HG03196 (cell line): ENCODE results near the gene ENTPD7.
"Not testable (repeated sequence)": the region's sequence is repeated elsewhere in the genome, so short reads cannot be mapped to it uniquely, and the experiment has no call there.

Experiments
- ATAC-seq: cut with Tn5 transposase; IDR thresholded peaks from one replicate; pipeline ENCODE4 v1.9.1; 2021; ENCODE audit not compliant: unreplicated experiment

Gene ENTPD7

DNA sequence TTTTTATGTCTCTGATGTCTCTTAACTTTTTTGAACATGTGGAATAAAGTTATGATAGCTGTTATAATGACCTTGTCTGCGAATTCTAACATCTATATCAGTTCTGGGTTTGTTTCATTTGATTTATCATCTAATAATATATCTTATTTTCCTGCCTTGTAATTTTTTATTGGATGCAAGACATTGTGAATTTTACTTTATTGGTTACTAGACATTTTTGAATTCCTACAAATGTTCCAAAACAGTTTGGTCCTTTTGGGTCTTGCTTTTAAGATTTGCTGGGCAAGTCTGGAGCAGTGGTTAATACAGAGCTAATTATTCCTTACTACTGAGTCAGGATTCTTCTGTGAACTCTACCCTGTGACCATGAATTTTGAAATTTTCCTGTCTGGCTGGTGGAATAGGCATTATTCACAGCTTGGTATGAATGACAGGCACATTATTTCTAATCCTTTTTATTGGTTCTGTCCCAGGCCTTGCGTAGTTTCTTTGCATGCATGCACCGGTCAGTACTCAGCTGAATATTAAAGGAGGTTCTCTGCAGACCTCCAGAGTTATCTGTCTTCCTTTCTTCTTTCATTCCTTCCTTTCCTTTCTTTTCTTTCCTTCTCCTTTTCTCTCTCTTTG lies 81.7 kb downstream of the ENTPD7 start:
- ATAC-seq, result no peak

DNA sequence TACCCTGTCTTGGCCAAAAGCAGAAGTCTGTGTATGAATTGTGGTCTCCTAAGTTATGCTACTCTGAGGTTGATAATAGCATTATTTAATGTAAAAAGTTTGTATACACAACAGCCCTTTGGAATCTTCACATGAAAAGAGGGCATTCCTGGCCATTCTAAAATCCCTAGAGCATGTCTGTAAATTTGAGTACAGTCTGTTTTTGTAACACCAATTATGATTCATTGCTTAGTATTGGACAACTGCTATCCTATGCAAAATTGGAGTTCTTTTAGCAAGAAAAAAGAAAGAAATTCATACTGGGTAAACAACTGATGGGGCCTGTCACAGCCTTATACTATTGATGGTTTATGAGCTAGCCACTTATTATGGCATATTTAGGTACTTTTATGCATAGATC lies 82.9 kb downstream of the ENTPD7 start:
- ATAC-seq, result no peak

DNA sequence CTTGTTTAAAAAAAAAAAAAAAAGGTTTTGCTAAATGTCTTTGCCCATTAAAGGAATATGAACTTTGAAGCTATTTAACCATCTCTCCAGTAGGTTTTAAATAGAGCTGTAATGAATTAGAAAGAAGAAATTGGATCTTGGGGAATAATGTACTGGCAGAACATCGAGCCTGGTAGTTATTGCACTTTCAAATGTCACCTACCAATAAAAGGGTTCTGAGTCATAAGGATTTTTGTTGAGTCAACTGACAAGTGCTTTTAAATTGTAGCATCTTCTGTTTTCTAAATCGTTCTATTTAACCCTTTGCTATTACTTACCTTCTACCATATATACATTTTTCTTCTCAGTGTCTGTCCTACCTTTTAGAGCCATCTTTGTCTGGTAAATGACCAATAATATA lies 83.4 kb downstream of the ENTPD7 start:
- ATAC-seq, result no peak

DNA sequence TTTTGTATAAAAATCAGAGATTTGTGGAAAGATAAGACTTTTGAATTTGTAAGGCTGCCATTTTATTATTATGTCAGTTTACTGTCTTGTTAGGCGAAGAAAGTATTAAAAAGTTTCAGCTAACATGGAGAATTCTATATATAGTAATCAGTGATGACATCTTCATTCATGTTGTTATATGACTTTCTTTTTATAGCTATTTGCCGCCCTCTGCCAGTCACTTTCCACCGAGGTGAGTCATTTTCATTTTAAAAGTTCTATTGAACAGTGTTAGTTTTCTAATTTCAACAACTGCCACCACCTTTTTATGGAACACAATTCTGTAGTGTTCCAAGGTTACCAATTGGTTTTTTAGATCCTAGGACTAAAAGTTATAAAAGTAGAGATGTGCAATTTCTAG lies 84.5 kb downstream of the ENTPD7 start:
- ATAC-seq, result no peak

DNA sequence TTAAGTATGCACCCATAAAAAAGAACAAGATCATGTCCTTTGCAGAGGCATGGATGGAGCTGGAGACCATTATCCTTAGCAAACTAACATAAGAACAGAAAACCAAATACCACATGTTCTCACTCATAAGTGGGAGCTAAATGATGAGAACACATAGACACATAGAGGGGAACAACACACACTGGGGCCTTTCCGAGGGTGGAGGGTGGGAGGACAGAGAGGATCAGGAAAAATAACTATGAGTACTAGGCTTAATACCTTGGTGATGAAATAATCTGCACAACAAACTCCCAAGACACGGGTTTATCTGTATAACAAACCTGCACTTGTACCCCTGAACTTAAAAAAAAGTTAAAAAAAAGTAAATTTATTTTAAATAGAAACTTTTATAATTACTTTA lies 86.9 kb downstream of the ENTPD7 start:
- ATAC-seq, result not testable (repeated sequence)

DNA sequence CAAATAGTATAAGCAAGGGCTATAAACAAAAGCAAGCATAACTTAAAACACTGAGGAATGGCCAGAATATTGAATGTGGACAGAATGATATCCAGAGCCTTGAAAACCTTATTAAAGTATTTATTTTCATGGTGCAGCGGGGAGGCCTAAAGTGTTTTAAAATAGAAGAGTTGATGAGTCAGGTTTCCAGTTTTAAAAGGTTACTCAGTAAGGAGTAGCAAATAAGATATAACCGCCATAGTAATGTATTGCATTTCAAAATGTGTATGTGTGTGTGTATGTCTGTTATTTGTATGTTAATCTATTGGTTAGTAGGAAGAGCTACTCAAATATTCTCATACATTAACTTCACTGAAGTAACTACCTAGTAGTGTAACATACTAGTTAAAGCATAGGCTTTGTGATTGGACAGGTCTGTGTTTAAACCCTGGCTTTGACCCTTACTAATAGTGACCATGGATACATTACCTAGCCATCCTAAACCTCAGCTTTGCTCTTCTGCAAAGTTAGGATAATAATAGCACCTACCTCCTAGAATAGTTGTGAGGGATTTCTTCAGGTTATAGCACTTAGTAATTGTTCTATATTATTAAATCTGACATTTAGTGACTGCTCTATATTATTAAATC lies 89.6 kb downstream of the ENTPD7 start:
- no peak for ATAC-seq

DNA sequence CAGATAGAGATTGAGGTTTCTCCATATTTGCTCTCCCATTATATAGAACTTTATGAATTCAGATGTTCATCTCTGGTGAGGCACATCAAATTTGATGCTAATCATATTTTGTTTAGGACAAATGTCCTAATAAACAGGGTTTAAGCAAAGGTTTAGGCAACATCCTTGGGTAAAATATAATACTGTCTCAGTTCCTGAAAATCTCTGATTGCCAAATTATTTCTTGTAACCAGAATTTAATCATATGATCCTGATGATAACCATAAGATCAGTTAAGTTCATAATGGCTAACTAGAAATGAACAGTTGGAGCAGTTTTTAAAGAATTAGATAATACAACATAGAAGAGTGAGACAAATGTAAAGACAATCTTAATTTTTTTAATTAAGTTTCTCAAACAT lies 91.3 kb downstream of the ENTPD7 start:
- no peak for ATAC-seq

DNA sequence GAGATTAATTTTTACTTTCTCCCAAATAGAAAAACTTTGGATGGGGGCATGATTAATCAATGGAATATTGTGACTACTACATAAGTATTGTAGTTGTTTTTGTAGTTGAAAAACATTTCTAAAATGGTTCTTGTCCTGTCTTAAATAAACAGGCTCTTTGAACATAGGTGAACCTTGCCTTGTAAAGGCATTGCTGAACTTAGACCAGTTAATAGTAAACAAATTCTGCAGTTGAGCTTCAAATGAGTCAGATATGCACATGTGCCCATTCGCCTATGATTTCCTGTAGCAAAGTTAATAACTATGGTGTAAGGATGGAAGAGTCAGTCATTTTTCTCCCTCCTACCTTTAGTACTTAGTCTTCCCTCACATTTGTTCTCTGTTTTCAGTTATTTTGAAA lies 95.4 kb downstream of the ENTPD7 start:
- no peak for ATAC-seq
